ENCODE results near the gene SLC12A7.

Gene SLC12A7

DNA sequence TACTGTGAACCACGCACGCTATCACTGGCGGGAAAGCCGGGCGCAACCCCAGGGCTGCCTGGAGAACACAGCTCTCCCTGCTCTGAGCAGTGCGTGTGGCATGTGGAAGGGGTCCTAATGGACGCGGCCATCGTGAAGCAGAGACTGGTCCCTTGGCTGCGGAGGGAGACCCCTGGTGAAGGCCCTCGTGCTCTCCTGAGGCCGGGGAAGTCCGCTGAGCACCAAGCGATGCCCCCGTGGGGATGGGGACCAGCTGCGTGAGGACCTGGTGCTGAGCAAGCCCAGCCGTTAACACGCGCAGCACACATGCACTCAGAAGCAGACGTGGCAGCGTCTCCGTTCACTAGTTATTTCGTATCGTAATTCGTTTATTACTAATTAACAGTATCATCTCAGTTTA, 24.4 kb downstream of the SLC12A7 start:
- TF ChIP-seq, protein P1, sequence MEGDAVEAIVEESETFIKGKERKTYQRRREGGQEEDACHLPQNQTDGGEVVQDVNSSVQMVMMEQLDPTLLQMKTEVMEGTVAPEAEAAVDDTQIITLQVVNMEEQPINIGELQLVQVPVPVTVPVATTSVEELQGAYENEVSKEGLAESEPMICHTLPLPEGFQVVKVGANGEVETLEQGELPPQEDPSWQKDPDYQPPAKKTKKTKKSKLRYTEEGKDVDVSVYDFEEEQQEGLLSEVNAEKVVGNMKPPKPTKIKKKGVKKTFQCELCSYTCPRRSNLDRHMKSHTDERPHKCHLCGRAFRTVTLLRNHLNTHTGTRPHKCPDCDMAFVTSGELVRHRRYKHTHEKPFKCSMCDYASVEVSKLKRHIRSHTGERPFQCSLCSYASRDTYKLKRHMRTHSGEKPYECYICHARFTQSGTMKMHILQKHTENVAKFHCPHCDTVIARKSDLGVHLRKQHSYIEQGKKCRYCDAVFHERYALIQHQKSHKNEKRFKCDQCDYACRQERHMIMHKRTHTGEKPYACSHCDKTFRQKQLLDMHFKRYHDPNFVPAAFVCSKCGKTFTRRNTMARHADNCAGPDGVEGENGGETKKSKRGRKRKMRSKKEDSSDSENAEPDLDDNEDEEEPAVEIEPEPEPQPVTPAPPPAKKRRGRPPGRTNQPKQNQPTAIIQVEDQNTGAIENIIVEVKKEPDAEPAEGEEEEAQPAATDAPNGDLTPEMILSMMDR (IDR thresholded peaks at IDR 0.05) = no peak

DNA sequence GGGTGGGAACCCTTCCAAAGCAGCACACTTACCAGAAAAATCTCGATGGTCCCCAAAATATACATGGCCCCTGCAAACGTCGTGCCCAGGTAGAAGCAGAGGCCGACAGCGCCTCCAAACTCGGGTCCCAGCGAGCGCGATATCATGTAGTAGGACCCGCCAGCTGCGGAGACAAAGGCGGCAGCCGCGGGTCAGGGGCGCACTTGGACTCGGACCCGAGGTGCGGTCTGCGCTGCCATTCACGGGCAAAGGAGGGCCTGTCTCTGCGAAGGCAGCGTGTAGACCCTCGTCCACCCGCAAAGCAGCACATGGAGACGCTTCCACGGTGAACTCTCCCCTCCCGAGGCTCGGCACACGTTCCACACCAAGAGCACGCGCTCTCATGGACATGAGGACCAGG, 25.0 kb downstream of the SLC12A7 start:
- TF ChIP-seq, protein P1 (IDR thresholded peaks at IDR 0.05) = no peak

DNA sequence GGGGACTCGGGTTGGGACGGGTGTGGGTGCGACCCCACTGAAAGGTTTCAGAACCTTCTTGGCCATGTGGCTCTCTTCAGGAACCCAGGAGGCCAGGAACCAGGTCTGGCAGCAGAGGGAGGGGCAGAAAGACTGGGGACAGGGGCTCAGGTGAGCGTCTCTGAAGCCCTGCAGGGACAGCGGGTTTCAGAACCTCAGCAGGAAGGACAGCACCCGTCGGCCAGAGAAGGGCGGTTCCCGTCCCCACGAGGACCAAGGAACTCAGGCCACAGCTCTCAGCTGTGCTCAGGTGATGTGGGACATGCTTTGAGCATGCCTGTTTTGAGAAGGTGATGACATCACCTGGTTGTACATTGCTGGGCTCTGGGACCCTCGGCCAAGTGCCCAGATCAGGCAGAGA, 25.7 kb downstream of the SLC12A7 start:
- TF ChIP-seq, protein P1 (IDR thresholded peaks at IDR 0.05) = no peak

DNA sequence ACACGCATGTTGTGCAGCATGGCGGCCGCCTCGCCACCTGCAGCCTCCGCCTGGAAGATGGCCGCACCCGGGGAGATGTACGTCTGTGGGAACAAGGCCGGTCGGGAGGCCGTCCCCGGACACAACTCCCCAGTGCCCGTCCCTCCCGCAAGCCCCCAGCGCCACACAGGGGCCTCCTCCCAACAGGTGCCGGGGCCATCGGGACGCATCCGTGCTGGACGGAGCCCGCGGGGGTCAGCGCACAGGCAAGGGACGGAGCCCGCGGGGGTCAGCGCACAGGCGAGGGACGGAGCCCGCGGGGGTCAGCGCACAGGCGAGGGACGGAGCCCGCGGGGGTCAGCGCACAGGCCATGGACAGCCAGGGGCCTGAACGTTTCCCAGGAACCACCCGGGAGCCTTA, 26.5 kb downstream of the SLC12A7 start:
- TF ChIP-seq, protein P1 (IDR thresholded peaks at IDR 0.05) = no peak

DNA sequence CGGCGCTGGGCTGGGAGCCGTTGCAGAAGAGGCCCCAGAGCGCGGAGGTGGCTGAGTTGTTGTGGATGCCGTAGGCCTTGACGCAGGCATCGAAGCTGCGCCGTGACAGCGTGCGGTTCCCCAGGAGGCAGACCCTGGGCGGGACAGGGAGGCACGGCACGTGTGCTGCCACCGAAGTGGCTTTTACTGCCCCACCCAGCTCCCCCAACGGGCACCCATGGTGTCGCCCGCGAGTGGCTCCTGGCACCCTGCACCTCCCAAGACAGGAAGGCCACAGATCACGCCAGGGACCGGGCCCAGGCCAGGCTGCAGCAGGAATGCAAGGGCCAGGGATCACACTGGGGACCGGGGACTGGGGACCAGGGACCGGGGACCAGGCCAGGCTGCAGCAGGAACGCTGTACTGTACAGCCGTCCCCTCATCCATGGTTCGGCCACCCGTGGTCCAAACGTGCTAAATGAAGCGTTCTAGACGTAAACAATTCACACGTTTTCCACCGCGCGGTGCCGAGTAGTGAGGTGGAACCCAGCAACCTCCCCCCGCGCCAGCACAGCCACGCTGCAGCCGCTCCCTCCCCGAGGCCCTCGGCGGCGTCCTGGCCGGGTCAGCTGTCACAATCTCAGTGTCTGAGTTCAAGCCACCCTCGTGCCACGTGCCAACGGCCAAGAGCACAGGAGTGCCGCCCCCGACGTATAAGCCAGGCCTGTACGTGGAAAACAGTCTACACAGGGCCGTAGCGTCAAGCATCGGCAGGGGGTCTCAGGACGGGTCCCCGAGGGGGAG, 27.8 kb downstream of the SLC12A7 start:
- TF ChIP-seq, protein P1 (IDR thresholded peaks at IDR 0.05) = no peak

DNA sequence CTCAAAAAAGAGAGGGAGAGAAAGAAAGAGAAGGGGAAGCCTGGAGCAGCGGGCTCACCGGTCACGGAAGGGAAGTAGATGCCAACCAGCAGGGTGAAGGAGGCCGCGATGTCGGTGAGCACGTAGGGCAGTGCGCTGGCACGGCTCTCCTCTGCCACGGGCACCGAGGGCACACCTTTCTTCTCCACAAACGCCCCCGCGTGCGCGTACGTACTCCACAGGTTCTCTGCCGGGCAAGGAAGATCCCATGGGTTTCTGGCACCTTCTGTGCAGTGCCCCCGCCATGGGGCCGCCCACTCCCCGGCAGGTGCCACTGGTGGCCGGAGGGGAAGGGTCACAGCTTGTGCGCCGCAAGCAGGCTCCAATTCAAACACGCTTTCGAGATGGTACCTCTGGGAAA, 30.3 kb downstream of the SLC12A7 start:
- TF ChIP-seq, protein P1 (IDR thresholded peaks at IDR 0.05) = no peak

DNA sequence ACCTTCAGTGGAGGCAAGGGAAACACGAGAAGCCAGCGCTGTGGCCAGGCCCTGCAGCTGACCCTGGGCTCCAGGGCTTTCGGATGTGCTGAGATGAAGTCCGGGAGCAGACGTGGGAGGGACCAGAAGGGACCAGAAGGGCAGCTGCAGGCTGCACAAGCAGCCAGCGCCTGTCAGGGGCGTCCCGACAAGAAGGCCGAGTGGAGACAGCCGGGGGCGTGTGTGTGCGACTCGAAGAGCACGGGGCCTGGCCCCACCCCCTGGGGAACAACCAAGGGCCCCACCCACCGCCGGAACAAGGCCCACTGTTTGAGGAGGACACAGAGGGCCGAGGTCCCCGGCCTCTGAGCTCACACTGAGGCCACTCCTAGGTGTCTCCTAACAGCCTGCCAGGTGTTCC, 31.4 kb downstream of the SLC12A7 start:
- TF ChIP-seq, protein P1 (IDR thresholded peaks at IDR 0.05) = no peak

DNA sequence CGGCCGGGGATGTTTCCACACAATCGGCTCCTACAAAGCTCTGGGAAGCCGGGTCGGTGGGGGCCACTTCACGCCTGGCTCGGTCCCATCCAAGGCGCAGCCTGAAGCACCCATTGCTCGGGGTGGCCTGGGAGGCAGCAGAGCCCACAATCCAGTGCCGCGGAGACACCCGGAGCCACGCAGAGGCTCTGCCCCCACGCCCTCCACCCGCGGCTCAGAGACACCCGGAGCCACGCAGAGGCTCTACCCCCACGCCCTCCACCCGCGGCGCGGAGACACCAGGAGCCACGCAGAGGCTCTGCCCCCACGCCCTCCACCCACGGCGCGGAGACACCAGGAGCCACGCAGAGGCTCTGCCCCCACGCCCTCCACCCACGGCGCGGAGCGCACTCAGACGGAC, 31.9 kb downstream of the SLC12A7 start:
- TF ChIP-seq, protein P1 (IDR thresholded peaks at IDR 0.05) = no peak
